Measurements from ENCODE around the gene S100A7. TPM values are rescaled to one million over a fixed set of nuclear protein-coding genes. Genes with fewer than 3 reads are reported as not detected.

Gene S100A7
- total and polyA plus RNA-seq, 2 of the 8 experiments (the other 6 are each of a cell fraction or from before 2014, with no cell fraction given): not detected

Other genes with a start within 250 kb of the S100A7 start
- gene PRR9, start 243.1 kb downstream of the S100A7 start, total RNA-seq (2021; fragmentation: NEBNext Ultra II Directional; extraction: Animal tissue kit (Norgen Biotek cat#: 25700)): not detected in 2 replicates
- not detected in 2 replicates for gene PRR9, start 243.1 kb downstream of the S100A7 start, polyA plus RNA-seq (2011; rRNA removed)
- gene LORICRIN, start 201.0 kb downstream of the S100A7 start, total RNA-seq (2021; fragmentation: NEBNext Ultra II Directional; extraction: Animal tissue kit (Norgen Biotek cat#: 25700)): not detected in 2 replicates
- 0.08 TPM in 1 of 2 replicates, not detected in the other for gene LORICRIN, start 201.0 kb downstream of the S100A7 start, polyA plus RNA-seq (2011; rRNA removed)
- gene PGLYRP3, start 147.7 kb downstream of the S100A7 start, total RNA-seq (2021; fragmentation: NEBNext Ultra II Directional; extraction: Animal tissue kit (Norgen Biotek cat#: 25700)): not detected in 2 replicates
- gene PGLYRP3, start 147.7 kb downstream of the S100A7 start, polyA plus RNA-seq (2011; rRNA removed): not detected in 2 replicates
- not detected in 2 replicates for gene PGLYRP4, start 111.8 kb downstream of the S100A7 start, total RNA-seq (2021; fragmentation: NEBNext Ultra II Directional; extraction: Animal tissue kit (Norgen Biotek cat#: 25700))
- not detected in 2 replicates for gene PGLYRP4, start 111.8 kb downstream of the S100A7 start, polyA plus RNA-seq (2011; rRNA removed)
- gene S100A9, start 102.8 kb downstream of the S100A7 start, total RNA-seq (2021; fragmentation: NEBNext Ultra II Directional; extraction: Animal tissue kit (Norgen Biotek cat#: 25700)): not detected in 2 replicates
- not detected in 2 replicates for gene S100A9, start 102.8 kb downstream of the S100A7 start, polyA plus RNA-seq (2011; rRNA removed)
- not detected in 2 replicates for gene S100A12, start 85.0 kb downstream of the S100A7 start, total RNA-seq (2021; fragmentation: NEBNext Ultra II Directional; extraction: Animal tissue kit (Norgen Biotek cat#: 25700))
- not detected in 2 replicates for gene S100A12, start 85.0 kb downstream of the S100A7 start, polyA plus RNA-seq (2011; rRNA removed)
- not detected in 2 replicates for gene S100A8, start 69.6 kb downstream of the S100A7 start, total RNA-seq (2021; fragmentation: NEBNext Ultra II Directional; extraction: Animal tissue kit (Norgen Biotek cat#: 25700))
- not detected in 2 replicates for gene S100A8, start 69.6 kb downstream of the S100A7 start, polyA plus RNA-seq (2011; rRNA removed)
- gene S100A7A, start 44.1 kb downstream of the S100A7 start, total RNA-seq (2021; fragmentation: NEBNext Ultra II Directional; extraction: Animal tissue kit (Norgen Biotek cat#: 25700)): not detected in 2 replicates
- gene S100A7A, start 44.1 kb downstream of the S100A7 start, polyA plus RNA-seq (2011; rRNA removed): not detected in 2 replicates
- gene S100A6, start 75.3 kb upstream of the S100A7 start, total RNA-seq (2021; fragmentation: NEBNext Ultra II Directional; extraction: Animal tissue kit (Norgen Biotek cat#: 25700)): 11.1 and 11.5 TPM in 2 replicates
- gene S100A6, start 75.3 kb upstream of the S100A7 start, polyA plus RNA-seq (2011; rRNA removed): 45.8 and 63.0 TPM in 2 replicates
- not detected in 2 replicates for gene S100A5, start 80.3 kb upstream of the S100A7 start, total RNA-seq (2021; fragmentation: NEBNext Ultra II Directional; extraction: Animal tissue kit (Norgen Biotek cat#: 25700))
- gene S100A5, start 80.3 kb upstream of the S100A7 start, polyA plus RNA-seq (2011; rRNA removed): not detected in 2 replicates
- 36.3 and 39.6 TPM in 2 replicates for gene S100A4, start 85.2 kb upstream of the S100A7 start, total RNA-seq (2021; fragmentation: NEBNext Ultra II Directional; extraction: Animal tissue kit (Norgen Biotek cat#: 25700))
- gene S100A4, start 85.2 kb upstream of the S100A7 start, polyA plus RNA-seq (2011; rRNA removed): 43.3 and 85.4 TPM in 2 replicates
- 0.47 TPM in 1 of 2 replicates, not detected in the other for gene S100A3, start 88.6 kb upstream of the S100A7 start, total RNA-seq (2021; fragmentation: NEBNext Ultra II Directional; extraction: Animal tissue kit (Norgen Biotek cat#: 25700))
- 0.26 and 0.77 TPM in 2 replicates for gene S100A3, start 88.6 kb upstream of the S100A7 start, polyA plus RNA-seq (2011; rRNA removed)
- gene S100A2, start 105.2 kb upstream of the S100A7 start, total RNA-seq (2021; fragmentation: NEBNext Ultra II Directional; extraction: Animal tissue kit (Norgen Biotek cat#: 25700)): 2.0 TPM in 1 of 2 replicates, not detected in the other
- 0.71 and 0.86 TPM in 2 replicates for gene S100A2, start 105.2 kb upstream of the S100A7 start, polyA plus RNA-seq (2011; rRNA removed)
- gene S100A16, start 152.5 kb upstream of the S100A7 start, total RNA-seq (2021; fragmentation: NEBNext Ultra II Directional; extraction: Animal tissue kit (Norgen Biotek cat#: 25700)): 14.7 and 14.9 TPM in 2 replicates
- gene S100A16, start 152.5 kb upstream of the S100A7 start, polyA plus RNA-seq (2011; rRNA removed): 51.7 and 61.4 TPM in 2 replicates
- 1.4 and 1.5 TPM in 2 replicates for gene S100A14, start 155.7 kb upstream of the S100A7 start, total RNA-seq (2021; fragmentation: NEBNext Ultra II Directional; extraction: Animal tissue kit (Norgen Biotek cat#: 25700))
- gene S100A14, start 155.7 kb upstream of the S100A7 start, polyA plus RNA-seq (2011; rRNA removed): 3.7 and 5.3 TPM in 2 replicates
- 63.6 and 65.3 TPM in 2 replicates for gene S100A13, start 166.9 kb upstream of the S100A7 start, total RNA-seq (2021; fragmentation: NEBNext Ultra II Directional; extraction: Animal tissue kit (Norgen Biotek cat#: 25700))
- gene S100A13, start 166.9 kb upstream of the S100A7 start, polyA plus RNA-seq (2011; rRNA removed): 79.0 and 127 TPM in 2 replicates
- not detected in 2 replicates for gene S100A1, start 167.8 kb upstream of the S100A7 start, total RNA-seq (2021; fragmentation: NEBNext Ultra II Directional; extraction: Animal tissue kit (Norgen Biotek cat#: 25700))
- gene S100A1, start 167.8 kb upstream of the S100A7 start, polyA plus RNA-seq (2011; rRNA removed): 1.1 and 2.0 TPM in 2 replicates
- 103 and 104 TPM in 2 replicates for gene CHTOP, start 173.4 kb upstream of the S100A7 start, total RNA-seq (2021; fragmentation: NEBNext Ultra II Directional; extraction: Animal tissue kit (Norgen Biotek cat#: 25700))
- gene CHTOP, start 173.4 kb upstream of the S100A7 start, polyA plus RNA-seq (2011; rRNA removed): 73.6 and 84.6 TPM in 2 replicates
- gene SNAPIN, start 198.1 kb upstream of the S100A7 start, total RNA-seq (2021; fragmentation: NEBNext Ultra II Directional; extraction: Animal tissue kit (Norgen Biotek cat#: 25700)): 22.3 and 25.7 TPM in 2 replicates
- 24.7 and 31.1 TPM in 2 replicates for gene SNAPIN, start 198.1 kb upstream of the S100A7 start, polyA plus RNA-seq (2011; rRNA removed)
- gene ILF2, start 210.3 kb upstream of the S100A7 start, total RNA-seq (2021; fragmentation: NEBNext Ultra II Directional; extraction: Animal tissue kit (Norgen Biotek cat#: 25700)): 387 and 389 TPM in 2 replicates
- 290 and 474 TPM in 2 replicates for gene ILF2, start 210.3 kb upstream of the S100A7 start, polyA plus RNA-seq (2011; rRNA removed)
- 11.1 and 13.2 TPM in 2 replicates for gene NPR1, start 218.0 kb upstream of the S100A7 start, total RNA-seq (2021; fragmentation: NEBNext Ultra II Directional; extraction: Animal tissue kit (Norgen Biotek cat#: 25700))
- 10.5 and 11.7 TPM in 2 replicates for gene NPR1, start 218.0 kb upstream of the S100A7 start, polyA plus RNA-seq (2011; rRNA removed)

Data from H1 (cell line).